ENCODE data around the gene FGF1. TPM values are rescaled to one million over a fixed set of nuclear protein-coding genes. Genes with fewer than 3 reads are reported as not detected.

The FGF1 gene
- total RNA-seq, 2 experiments from 2014 or later = not detected

GRCh38 chr5:142701673-142702311, 15.9 kb upstream of the FGF1 start:
- no peaks in the 10 kb centered on the region for H3K9me3 Mint-ChIP-seq
- DNase-seq = no peak
- no peaks in the 10 kb centered on the region for H3K4me1 Mint-ChIP-seq
- H3K27me3 Mint-ChIP-seq = peaks cover 14% of the 10 kb centered on the region
- no peak overlapping the region for H3K4me3 Mint-ChIP-seq
- no peaks in the 10 kb centered on the region for H3K36me3 Mint-ChIP-seq
- H3K27ac Mint-ChIP-seq = no peak overlapping the region

GRCh38 chr5:142700566-142700965, 14.7 kb upstream of the FGF1 start:
- no peaks in the 10 kb centered on the region for H3K9me3 Mint-ChIP-seq
- H3K4me3 Mint-ChIP-seq = no peak overlapping the region
- H3K27ac Mint-ChIP-seq = no peak overlapping the region
- no peak for DNase-seq
- peaks cover 11% of the 10 kb centered on the region for H3K27me3 Mint-ChIP-seq
- no peaks in the 10 kb centered on the region for H3K4me1 Mint-ChIP-seq
- no peaks in the 10 kb centered on the region for H3K36me3 Mint-ChIP-seq

GRCh38 chr5:142699184-142699720, 13.4 kb upstream of the FGF1 start:
- no peak overlapping the region for H3K27ac Mint-ChIP-seq
- H3K27me3 Mint-ChIP-seq = peaks cover 11% of the 10 kb centered on the region
- no peaks in the 10 kb centered on the region for H3K4me1 Mint-ChIP-seq
- no peak overlapping the region for H3K4me3 Mint-ChIP-seq
- no peaks in the 10 kb centered on the region for H3K36me3 Mint-ChIP-seq
- peak; percentile 66 for DNase-seq
- H3K9me3 Mint-ChIP-seq = no peaks in the 10 kb centered on the region

GRCh38 chr5:142698447-142699183, 12.7 kb upstream of the FGF1 start:
- no peaks in the 10 kb centered on the region for H3K36me3 Mint-ChIP-seq
- no peak overlapping the region for H3K4me3 Mint-ChIP-seq
- DNase-seq = no peak
- H3K4me1 Mint-ChIP-seq = no peaks in the 10 kb centered on the region
- no peaks in the 10 kb centered on the region for H3K9me3 Mint-ChIP-seq
- peaks cover 8% of the 10 kb centered on the region for H3K27me3 Mint-ChIP-seq
- no peak overlapping the region for H3K27ac Mint-ChIP-seq

- no peak for DNase-seq
- Mint-ChIP-seq H3K9me3 (no peaks in the 10 kb centered on the region), H3K36me3 (no peaks in the 10 kb centered on the region), H3K27me3 (peaks cover 8% of the 10 kb centered on the region), H3K4me3 (no peak overlapping the region), H3K27ac (no peak overlapping the region), H3K4me1 (no peaks in the 10 kb centered on the region)
These were observed 11.7 kb upstream of the FGF1 start for GRCh38 chr5:142697356-142698255.

- no peaks in the 10 kb centered on the region for H3K36me3 Mint-ChIP-seq
- H3K4me1 Mint-ChIP-seq = no peaks in the 10 kb centered on the region
- peaks cover 8% of the 10 kb centered on the region for H3K27me3 Mint-ChIP-seq
- H3K4me3 Mint-ChIP-seq = no peak overlapping the region
- no peaks in the 10 kb centered on the region for H3K9me3 Mint-ChIP-seq
- DNase-seq = no peak
- no peak overlapping the region for H3K27ac Mint-ChIP-seq
These were observed 10.5 kb upstream of the FGF1 start for GRCh38 chr5:142696379-142696778.

GRCh38 chr5:142694092-142694856, 8.4 kb upstream of the FGF1 start:
- Mint-ChIP-seq H3K9me3 (no peaks in the 10 kb centered on the region), H3K27ac (no peak overlapping the region), H3K4me3 (no peak overlapping the region), H3K27me3 (peaks cover 12% of the 10 kb centered on the region), H3K36me3 (no peaks in the 10 kb centered on the region), H3K4me1 (no peaks in the 10 kb centered on the region)
- no peak for DNase-seq

GRCh38 chr5:142692321-142692894, 6.5 kb upstream of the FGF1 start:
- H3K36me3 Mint-ChIP-seq = no peaks in the 10 kb centered on the region

GRCh38 chr5:142690667-142691066, 4.8 kb upstream of the FGF1 start:
- H3K9me3 Mint-ChIP-seq = no peaks in the 10 kb centered on the region
- H3K4me3 Mint-ChIP-seq = no peak overlapping the region
- H3K36me3 Mint-ChIP-seq = no peaks in the 10 kb centered on the region
- no peak overlapping the region for H3K27ac Mint-ChIP-seq
- peaks cover 8% of the 10 kb centered on the region for H3K27me3 Mint-ChIP-seq
- no peak for DNase-seq
- no peaks in the 10 kb centered on the region for H3K4me1 Mint-ChIP-seq

More at GRCh38 chr5:142692321-142692894, 6.5 kb upstream of the FGF1 start:
- no peak overlapping the region for H3K4me3 Mint-ChIP-seq
- H3K27me3 Mint-ChIP-seq = peaks cover 8% of the 10 kb centered on the region
- DNase-seq = no peak
- H3K4me1 Mint-ChIP-seq = no peaks in the 10 kb centered on the region
- H3K27ac Mint-ChIP-seq = no peak overlapping the region
- no peaks in the 10 kb centered on the region for H3K9me3 Mint-ChIP-seq

GRCh38 chr5:142689081-142689480, 3.2 kb upstream of the FGF1 start:
- peaks cover 8% of the 10 kb centered on the region for H3K27me3 Mint-ChIP-seq
- H3K36me3 Mint-ChIP-seq = no peaks in the 10 kb centered on the region
- H3K9me3 Mint-ChIP-seq = no peaks in the 10 kb centered on the region
- DNase-seq = no peak
- no peak overlapping the region for H3K27ac Mint-ChIP-seq
- H3K4me1 Mint-ChIP-seq = no peaks in the 10 kb centered on the region
- H3K4me3 Mint-ChIP-seq = no peak overlapping the region

GRCh38 chr5:142688281-142688989, 2.5 kb upstream of the FGF1 start:
- Mint-ChIP-seq H3K4me1 (no peaks in the 10 kb centered on the region), H3K36me3 (no peaks in the 10 kb centered on the region), H3K9me3 (no peaks in the 10 kb centered on the region), H3K4me3 (no peak overlapping the region), H3K27ac (no peak overlapping the region), H3K27me3 (peaks cover 8% of the 10 kb centered on the region)
- no peak for DNase-seq

GRCh38 chr5:142686968-142687367, 1.1 kb upstream of the FGF1 start:
- DNase-seq = no peak
- Mint-ChIP-seq H3K27ac (no peak overlapping the region), H3K27me3 (peaks cover 8% of the 10 kb centered on the region), H3K4me3 (no peak overlapping the region), H3K36me3 (no peaks in the 10 kb centered on the region), H3K4me1 (no peaks in the 10 kb centered on the region), H3K9me3 (no peaks in the 10 kb centered on the region)

- no peaks in the 10 kb centered on the region for H3K4me1 Mint-ChIP-seq
- no peak for DNase-seq
- no peak overlapping the region for H3K4me3 Mint-ChIP-seq
- no peaks in the 10 kb centered on the region for H3K36me3 Mint-ChIP-seq
- H3K27ac Mint-ChIP-seq = no peak overlapping the region
- H3K9me3 Mint-ChIP-seq = no peaks in the 10 kb centered on the region
- peaks cover 8% of the 10 kb centered on the region for H3K27me3 Mint-ChIP-seq
These were observed 382 bp upstream of the FGF1 start for GRCh38 chr5:142686210-142686734.

Measured in activated naive CD8-positive, alpha-beta T cell treated with anti-CD3 and anti-CD28 coated beads for 36 hours (primary cell).